Small intestine (tissue), 16 donors: ENCODE results near the gene LYSMD2. TPM values are rescaled to one million over a fixed set of nuclear protein-coding genes. Genes with fewer than 3 reads are reported as not detected.
"Not testable (repeated sequence)": the region's sequence is repeated elsewhere in the genome, so short reads cannot be mapped to it uniquely, and the experiment has no call there.

Experiments used
- DNase-seq, 2 donors: peaks; one replicate each; pipeline versions ENCODE4 v3.0.0 to v3.0.0-alpha.2; 2013
- FAIRE-seq: peaks from 2 replicates; lab custom pipeline; 2012; peaks lifted over from hg19 to GRCh38; lab: Jason Lieb, UNC
- H3K27ac ChIP-seq, 3 donors: one replicate each; pipeline ENCODE4 v1.5.1; 2013; ENCODE audit warnings: low read length in 2 of 3, mild to moderate bottlenecking in 2 of 3, control low read depth in 1 of 3, inconsistent platforms in 1 of 3, low read depth in 1 of 3, moderate library complexity in 1 of 3
- H3K27me3 ChIP-seq, 3 donors: one replicate each; pipeline ENCODE4 v1.6.1; 2013; ENCODE audit warnings: low read length in 3 of 3, inconsistent platforms in 1 of 3; ENCODE audit not compliant: control insufficient read depth in 3 of 3, insufficient read depth in 3 of 3
- H3K36me3 ChIP-seq, 3 donors: one replicate each; pipeline ENCODE4 v1.6.1; 2013; ENCODE audit warnings: low read length in 3 of 3, inconsistent platforms in 1 of 3, low read depth in 1 of 3, mild to moderate bottlenecking in 1 of 3, moderate library complexity in 1 of 3; ENCODE audit not compliant: control insufficient read depth in 3 of 3, insufficient read depth in 2 of 3
- H3K4me1 ChIP-seq, 3 donors: one replicate each; pipeline ENCODE4 v1.6.1; 2013; ENCODE audit warnings: low read length in 2 of 3, inconsistent platforms in 1 of 3, low read depth in 1 of 3, mild to moderate bottlenecking in 1 of 3, moderate library complexity in 1 of 3; ENCODE audit not compliant: control insufficient read depth in 3 of 3, insufficient read depth in 2 of 3
- H3K4me3 ChIP-seq, 3 donors: one replicate each; pipeline ENCODE4 v1.5.1; 2013; ENCODE audit warnings: low read length in 3 of 3, control low read depth in 1 of 3, inconsistent platforms in 1 of 3, low read depth in 1 of 3, mild to moderate bottlenecking in 1 of 3, moderate library complexity in 1 of 3
- H3K9me3 ChIP-seq, 2 donors: one replicate each; pipeline ENCODE4 v1.6.1; 2013; ENCODE audit warnings: low read depth in 1 of 2, low read length in 1 of 2; ENCODE audit not compliant: control insufficient read depth in 2 of 2, insufficient read depth in 1 of 2
- WGBS, 3 donors: extraction: QIAGEN DNeasy Blood & Tissue Kit; methylation state at CpG; one replicate each; pipeline ENCODE4 v1.1.7; 2013; 5-methylcytosine and 5-hydroxymethylcytosine counted together
- long read RNA-seq, 10 donors: transcript quantifications; one replicate each; lab custom pipeline, GENCODE V29; 2026
- polyA plus RNA-seq, 4 donors: library from polyadenylated mRNA; stranded (reverse) in 3 of 4; unstranded in 1 of 4; fragments of 200-250 nt in 3 of 4; fragments of 120-200 nt in 1 of 4; gene quantifications; one replicate each; pipeline versions ENCODE4 v1.2.1 to v1.2.3, GENCODE V29; 2013
- donor health status: healthy with polysubstance abuse.
- donor health status: control.
- donor health status: control.
- donor health status: Bipolar disorder and iron deficiency.
- donor health status: healthy.

The LYSMD2 gene, protein sequence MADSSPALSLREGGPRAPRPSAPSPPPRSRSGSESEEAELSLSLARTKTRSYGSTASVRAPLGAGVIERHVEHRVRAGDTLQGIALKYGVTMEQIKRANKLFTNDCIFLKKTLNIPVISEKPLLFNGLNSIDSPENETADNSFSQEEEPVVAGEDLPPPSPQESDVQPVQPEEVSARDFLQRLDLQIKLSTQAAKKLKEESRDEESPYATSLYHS
- polyA plus RNA-seq = 10 to 100 TPM; 10.7 to 19.6 (median 11.7) TPM
- long read RNA-seq, donor 1 = 0 reads
- long read RNA-seq, donor 2, transcript LYSMD2-201 (3 exons, 1,759 nt) = major isoform, 6 of 6 reads
- long read RNA-seq, donor 2, partial matches to known transcripts = 0 of 6 reads
- long read RNA-seq, donor 2, other reads (novel, unspliced or antisense) = 0 of 6 reads
- long read RNA-seq, donor 3, partial matches to known transcripts = 0 of 4 reads
- long read RNA-seq, donor 3, other reads (novel, unspliced or antisense) = 0 of 4 reads
- long read RNA-seq, donor 4 = 0 reads
- long read RNA-seq, donor 5, partial matches to known transcripts = 0 of 2 reads
- long read RNA-seq, donor 5, other reads (novel, unspliced or antisense) = 0 of 2 reads
- long read RNA-seq, donor 6, transcript LYSMD2-201 (3 exons, 1,759 nt) = major isoform, 7 of 7 reads
- long read RNA-seq, donor 6, partial matches to known transcripts = 0 of 7 reads
- long read RNA-seq, donor 6, other reads (novel, unspliced or antisense) = 0 of 7 reads
- long read RNA-seq, donor 7, partial matches to known transcripts = 0 of 3 reads
- long read RNA-seq, donor 7, other reads (novel, unspliced or antisense) = 0 of 3 reads
- long read RNA-seq, donor 8, partial matches to known transcripts = 0 of 1 reads
- long read RNA-seq, donor 8, other reads (novel, unspliced or antisense) = 0 of 1 reads
- long read RNA-seq, donor 9, transcript LYSMD2-201 (3 exons, 1,759 nt) = major isoform, 6 of 6 reads
- long read RNA-seq, donor 9, partial matches to known transcripts = 0 of 6 reads
- long read RNA-seq, donor 9, other reads (novel, unspliced or antisense) = 0 of 6 reads
- long read RNA-seq, donor 10, transcript LYSMD2-201 (3 exons, 1,759 nt) = major isoform, 7 of 7 reads
- long read RNA-seq, donor 10, partial matches to known transcripts = 0 of 7 reads
- long read RNA-seq, donor 10, other reads (novel, unspliced or antisense) = 0 of 7 reads

DNA sequence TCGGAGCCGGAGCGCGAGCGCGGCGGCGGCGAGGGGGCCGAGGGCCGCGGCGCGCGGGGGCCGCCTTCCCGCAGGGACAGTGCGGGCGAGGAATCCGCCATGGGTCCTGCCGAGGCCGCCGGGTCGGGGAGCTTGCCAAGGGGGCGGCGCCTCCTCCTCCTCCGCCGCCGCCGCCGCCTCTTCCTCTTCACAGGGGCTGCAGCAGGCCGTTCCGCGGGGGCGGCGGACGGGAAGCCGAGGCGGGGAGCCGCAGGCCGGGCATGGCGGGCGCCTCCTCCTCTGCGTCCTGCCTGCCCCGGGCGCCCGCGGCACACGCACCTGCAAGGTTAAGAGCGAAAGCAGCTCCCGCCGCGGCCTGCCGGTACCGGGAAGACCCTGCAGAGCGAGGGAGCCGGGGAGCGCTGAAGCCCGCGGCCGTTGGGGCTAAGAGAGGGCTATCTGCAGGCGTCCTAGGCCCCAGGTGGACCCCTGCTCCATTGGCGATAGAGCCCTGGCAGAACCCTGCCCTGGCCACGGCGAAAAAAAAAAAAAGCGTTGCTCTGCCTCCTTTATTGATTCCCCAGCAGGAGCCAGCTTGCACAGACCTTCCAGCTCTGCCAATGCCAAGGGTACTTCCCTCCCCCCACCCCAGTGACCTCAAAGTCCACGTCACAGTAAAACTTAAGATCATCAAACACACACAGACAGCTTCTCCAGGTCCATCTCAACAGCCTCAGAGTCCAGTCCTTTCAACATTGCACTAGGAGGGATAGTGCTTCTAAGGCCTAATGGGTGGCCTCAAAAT lies at the start of gene LYSMD2:
TSS of gene LYSMD2 (minus strand) at position 134 of the 784 bp plus-strand sequence. CDS start at position 101, 33 bp downstream.
- DNase-seq (peak; percentile 72 to 82), FAIRE-seq (no peak)
- no peaks in the 10 kb centered on the region for H3K36me3 ChIP-seq
- peaks cover 0 to 9% (median 8%) of the 10 kb centered on the region in 3 donors for H3K4me1 ChIP-seq
- no peaks in the 10 kb centered on the region for H3K9me3 ChIP-seq
- no peaks in the 10 kb centered on the region for H3K27me3 ChIP-seq
- H3K4me3 ChIP-seq = peak within 1 kb of the TSS; percentile 56 to 96 (median 79)
- peak within 1 kb of the TSS; percentile 60 to 93 (median 92) for H3K27ac ChIP-seq
- 0% methylated on average over 37 to 67 of the region's 67 CpGs for WGBS, 3 donors

DNA sequence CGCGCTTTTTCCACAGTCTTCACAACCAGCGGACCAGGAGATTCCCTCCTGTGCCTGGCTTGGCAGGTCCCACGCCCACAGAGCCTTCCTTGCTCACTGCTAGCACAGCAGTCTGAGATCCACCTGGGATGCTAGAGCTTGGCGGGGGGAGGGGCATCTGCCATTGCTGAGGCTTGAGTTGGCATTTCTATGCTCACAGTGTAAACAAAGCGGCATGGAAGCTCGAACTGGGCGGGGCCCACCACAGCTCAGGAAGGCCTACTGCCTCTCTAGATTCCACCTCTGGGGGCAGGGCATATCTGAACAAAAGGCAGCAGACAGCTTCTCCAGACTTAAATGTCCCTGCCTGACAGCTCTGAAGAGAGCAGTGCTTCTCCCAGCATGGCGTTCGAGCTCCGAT lies 49.7 kb upstream of the LYSMD2 start:
- H3K27ac ChIP-seq, H3K4me1 ChIP-seq, FAIRE-seq, H3K36me3 ChIP-seq, DNase-seq, H3K27me3 ChIP-seq, H3K4me3 ChIP-seq: not testable (repeated sequence)
- peaks cover 0 to 10% of the 10 kb centered on the region in 2 donors for H3K9me3 ChIP-seq
- 91 to 94% (median 92%) methylated on average over 11 of the region's 11 CpGs for WGBS, 3 donors

DNA sequence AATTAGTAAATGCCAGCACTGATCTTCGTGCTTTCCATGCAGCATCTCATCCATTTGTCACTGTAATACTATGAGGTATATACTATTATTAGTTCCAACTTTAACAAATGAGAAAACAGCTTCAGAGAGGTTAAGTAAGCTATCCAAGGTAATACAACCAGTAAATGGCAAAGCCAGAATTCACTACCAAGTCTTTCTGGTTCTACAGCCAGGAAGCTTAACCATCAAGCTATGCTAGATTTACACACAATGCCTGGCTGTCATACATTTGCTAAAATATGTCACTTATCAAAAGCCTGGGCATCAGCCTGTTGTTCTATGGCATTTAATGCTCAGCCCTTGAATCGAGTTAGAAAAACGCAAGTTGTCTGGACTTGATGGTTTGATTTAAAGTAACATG lies 46.5 kb upstream of the LYSMD2 start:
- 86 to 94% (median 92%) methylated on average over 3 of the region's 3 CpGs for WGBS, 3 donors
- H3K9me3 ChIP-seq = peaks cover 0 to 10% of the 10 kb centered on the region in 2 donors
- no peak overlapping the region for H3K27ac ChIP-seq
- FAIRE-seq = no peak
- no peaks in the 10 kb centered on the region for H3K4me1 ChIP-seq
- no peak overlapping the region for H3K4me3 ChIP-seq
- no peaks in the 10 kb centered on the region for H3K27me3 ChIP-seq
- H3K36me3 ChIP-seq = peaks cover 0 to 5% (median 0%) of the 10 kb centered on the region in 3 donors
- no peak for DNase-seq

DNA sequence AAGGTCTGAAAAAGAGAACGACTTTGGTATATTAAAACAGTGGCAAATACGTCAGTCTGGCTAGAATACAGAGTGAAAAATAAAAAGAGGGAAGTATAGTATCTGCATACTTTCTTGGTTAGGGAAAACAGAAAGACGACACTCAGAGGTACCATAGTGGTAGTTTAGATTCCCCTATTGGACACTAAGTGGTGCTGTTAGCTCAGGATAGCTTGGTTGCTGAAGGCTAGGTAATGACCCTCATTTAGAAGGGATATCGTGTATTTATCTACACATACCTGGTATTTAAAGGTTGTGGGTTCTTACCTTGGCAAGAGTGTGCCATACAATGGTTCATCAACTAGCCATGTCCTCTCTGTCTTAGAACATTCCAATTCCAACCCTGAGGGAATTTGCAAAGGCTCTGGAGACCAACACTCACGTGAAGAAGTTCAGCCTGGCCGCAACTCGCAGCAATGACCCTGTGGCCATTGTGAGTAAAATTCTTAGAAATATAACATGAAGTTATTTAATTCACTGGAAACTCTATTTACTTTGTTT lies 45.0 kb upstream of the LYSMD2 start:
- 83 to 85% (median 84%) methylated on average over 7 of the region's 7 CpGs for WGBS, 3 donors
- H3K36me3 ChIP-seq = peaks cover 0 to 5% (median 0%) of the 10 kb centered on the region in 3 donors
- no peaks in the 10 kb centered on the region for H3K27me3 ChIP-seq
- no peak overlapping the region for H3K27ac ChIP-seq
- H3K4me1 ChIP-seq = no peaks in the 10 kb centered on the region
- H3K9me3 ChIP-seq = peaks cover 0 to 10% of the 10 kb centered on the region in 2 donors
- DNase-seq = peak; percentile 25 to 31
- no peak overlapping the region for H3K4me3 ChIP-seq
- FAIRE-seq = no peak

DNA sequence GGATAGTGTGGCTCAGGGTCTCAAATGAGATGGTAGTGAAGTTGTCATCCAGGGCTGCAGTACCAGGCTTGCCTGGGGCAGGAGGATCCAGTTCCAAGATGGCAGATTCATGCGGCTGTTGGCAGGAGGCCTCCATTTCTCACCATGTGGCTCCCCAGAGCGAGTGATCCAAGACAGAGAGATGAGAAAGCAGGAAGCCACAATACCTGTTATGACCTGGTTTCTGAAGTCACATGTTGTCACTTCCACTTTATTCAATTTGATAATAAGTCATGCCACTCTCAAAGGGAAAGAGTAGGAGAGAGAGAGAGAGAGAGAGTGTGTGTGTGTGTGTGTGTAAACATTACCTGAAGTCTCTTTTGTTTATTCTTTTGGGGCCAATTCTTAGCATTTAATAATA lies 44.1 kb upstream of the LYSMD2 start:
- H3K9me3 ChIP-seq = peaks cover 0 to 10% of the 10 kb centered on the region in 2 donors
- H3K36me3 ChIP-seq = peaks cover 0 to 3% (median 0%) of the 10 kb centered on the region in 3 donors
- FAIRE-seq (no peak), DNase-seq (no peak)
- 48 to 82% (median 64%) methylated on average over 2 of the region's 2 CpGs for WGBS, 3 donors
- no peak overlapping the region for H3K27ac ChIP-seq
- no peaks in the 10 kb centered on the region for H3K27me3 ChIP-seq
- H3K4me1 ChIP-seq = no peaks in the 10 kb centered on the region
- H3K4me3 ChIP-seq = no peak overlapping the region

DNA sequence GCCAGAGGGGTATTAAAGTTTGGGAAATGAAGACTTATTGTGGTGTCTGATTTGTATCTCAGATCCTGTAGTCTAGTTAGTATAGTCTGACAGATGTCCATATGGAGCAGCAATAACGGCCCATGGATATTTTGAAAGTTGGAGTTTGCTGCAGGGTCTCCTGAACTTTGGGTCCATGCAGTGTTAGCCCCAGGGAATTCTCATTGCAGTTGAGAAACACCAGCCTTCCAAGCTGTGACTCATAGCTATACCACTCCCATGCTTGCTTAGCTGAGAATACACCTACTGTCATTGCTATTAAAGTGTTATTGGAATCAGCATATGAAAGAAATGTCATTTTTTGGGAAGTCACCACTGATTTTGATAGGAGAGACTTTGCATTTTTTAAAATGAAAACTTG lies 43.2 kb upstream of the LYSMD2 start:
- no peak for FAIRE-seq

DNA sequence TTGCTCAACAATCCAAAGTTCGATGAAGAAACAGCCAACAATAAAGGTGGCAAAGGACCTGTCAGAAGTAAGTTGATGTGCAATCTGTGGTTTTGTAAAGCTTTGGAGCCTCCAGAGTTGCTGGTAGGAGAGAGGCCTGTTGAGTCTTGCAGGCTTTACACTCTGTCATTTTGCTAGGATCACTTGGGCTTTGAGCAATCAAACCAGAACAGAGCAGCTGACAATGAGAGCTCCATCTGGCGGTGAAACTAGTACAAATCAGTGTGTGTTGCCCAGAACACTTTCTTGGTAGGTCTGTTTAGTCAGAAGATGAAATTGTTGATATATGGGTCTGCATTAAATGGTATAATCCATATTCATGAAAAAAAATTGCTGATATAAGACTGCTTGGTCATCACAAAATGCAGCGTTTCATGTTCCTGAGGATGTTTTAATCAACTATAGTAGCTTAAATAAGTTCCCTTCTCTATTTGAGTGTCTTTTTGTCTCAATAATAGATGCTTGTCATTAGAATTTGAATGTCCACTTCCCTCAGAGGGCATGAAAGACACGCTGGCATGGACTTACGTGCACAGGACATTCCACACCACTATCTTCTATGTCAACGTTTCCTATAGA lies 39.6 kb upstream of the LYSMD2 start:
- no peaks in the 10 kb centered on the region for H3K27me3 ChIP-seq
- H3K4me3 ChIP-seq = no peak overlapping the region
- H3K4me1 ChIP-seq = peaks cover 0 to 3% (median 0%) of the 10 kb centered on the region in 3 donors
- H3K36me3 ChIP-seq = peaks cover 0 to 5% (median 0%) of the 10 kb centered on the region in 3 donors
- no peak overlapping the region for H3K27ac ChIP-seq
- WGBS, 3 donors = 52 to 57% (median 53%) methylated on average over 6 of the region's 6 CpGs
- FAIRE-seq (no peak), DNase-seq (peak; percentile 82 to 86)
- H3K9me3 ChIP-seq = no peaks in the 10 kb centered on the region

More for the DNA sequence above, 43.2 kb upstream of the LYSMD2 start:
- peaks cover 0 to 3% (median 0%) of the 10 kb centered on the region in 3 donors for H3K36me3 ChIP-seq
- H3K4me1 ChIP-seq = peaks cover 0 to 3% (median 0%) of the 10 kb centered on the region in 3 donors
- H3K9me3 ChIP-seq = peaks cover 0 to 4% of the 10 kb centered on the region in 2 donors
- H3K27ac ChIP-seq = no peak overlapping the region
- H3K4me3 ChIP-seq = no peak overlapping the region
- WGBS, 3 donors = 77 to 95% (median 91%) methylated on average over 1 of the region's 1 CpG
- H3K27me3 ChIP-seq = no peaks in the 10 kb centered on the region
- DNase-seq = no peak
